ENCODE measurements around the gene TRIM36. TPM values are rescaled to one million over a fixed set of nuclear protein-coding genes. Genes with fewer than 3 reads are reported as not detected.

The TRIM36 gene
- total and polyA plus RNA-seq, 2 donors (not counting 1 experiment from before 2014, with no cell fraction given) = 0.22 to 1.6 TPM

- peak overlapping the region; percentile 92 for H3K4me3 Mint-ChIP-seq
- DNase-seq = no peak
- ChIA-PET POLR2A (no interaction called here), CTCF (no interaction called here)
- H3K27me3 Mint-ChIP-seq = peaks cover 61% of the 10 kb centered on the region
- Histone ChIP-seq H3K9ac (ENCODE audit: low read length) (peak overlapping the region; percentile 79), H3K36me3 (replicated peaks in 1 of 2; ENCODE audit: control extremely low read depth in 1 of 2, control insufficient read depth in 1 of 2, extremely low read depth in 1 of 2, insufficient read depth in 2 of 2, low read length in 1 of 2) (no peaks in the 10 kb centered on the region), H3K9me3 (ENCODE audit: control extremely low read depth in 1 of 3, control insufficient read depth in 2 of 3, insufficient read depth in 1 of 3, low read length in 2 of 3) (peaks cover 2 to 24% (median 12%) of the 10 kb centered on the region in 3 donors), H3K4me3 (ENCODE audit: control extremely low read depth in 1 of 5, extremely low read depth in 1 of 5, insufficient read depth in 1 of 5, low read depth in 2 of 5, low read length in 4 of 5) (peak overlapping the region in 4 of 5 experiments; percentile 35 to 89 (median 74)), H2AFZ (ENCODE audit: insufficient read depth, low read depth, low read length, poor library complexity, severe bottlenecking) (peak overlapping the region; percentile 78), H4K20me1 (ENCODE audit: control insufficient read depth, insufficient read depth, low read length, poor library complexity, severe bottlenecking) (no peaks in the 10 kb centered on the region), H3K4me2 (replicated peaks; ENCODE audit: low read depth, low read length, poor library complexity, severe bottlenecking) (peak overlapping the region; percentile 100), H3K4me1 (ENCODE audit: control insufficient read depth in 2 of 2, insufficient read depth in 2 of 2, low read length in 2 of 2) (peaks cover 20 to 21% of the 10 kb centered on the region in 2 donors), H3K27me3 (replicated peaks in 1 of 4; ENCODE audit: control extremely low read depth in 1 of 4, control insufficient read depth in 3 of 4, insufficient read depth in 4 of 4, low read length in 3 of 4) (peaks cover 0 to 49% (median 35%) of the 10 kb centered on the region in 4 experiments), H3K79me2 (ENCODE audit: control insufficient read depth, insufficient read depth, low read length) (no peaks in the 10 kb centered on the region), H3K27ac (ENCODE audit: low read length in 2 of 2) (no peak overlapping the region)
- intact Hi-C loops (cut with micrococcal nuclease) = loop anchor here (1.0 kb wide), 2 partner anchors 455 to 670 kb away; partner anchors contain the start of genes AP3S1, ATG12 and TMED7
- H3K27ac Mint-ChIP-seq = no peak overlapping the region
- peaks cover 14% of the 10 kb centered on the region for H3K4me1 Mint-ChIP-seq
- WGBS (ENCODE audit: insufficient coverage) = 0% methylated on average over 3 of the region's 16 CpGs
- TF ChIP-seq, protein P1, sequence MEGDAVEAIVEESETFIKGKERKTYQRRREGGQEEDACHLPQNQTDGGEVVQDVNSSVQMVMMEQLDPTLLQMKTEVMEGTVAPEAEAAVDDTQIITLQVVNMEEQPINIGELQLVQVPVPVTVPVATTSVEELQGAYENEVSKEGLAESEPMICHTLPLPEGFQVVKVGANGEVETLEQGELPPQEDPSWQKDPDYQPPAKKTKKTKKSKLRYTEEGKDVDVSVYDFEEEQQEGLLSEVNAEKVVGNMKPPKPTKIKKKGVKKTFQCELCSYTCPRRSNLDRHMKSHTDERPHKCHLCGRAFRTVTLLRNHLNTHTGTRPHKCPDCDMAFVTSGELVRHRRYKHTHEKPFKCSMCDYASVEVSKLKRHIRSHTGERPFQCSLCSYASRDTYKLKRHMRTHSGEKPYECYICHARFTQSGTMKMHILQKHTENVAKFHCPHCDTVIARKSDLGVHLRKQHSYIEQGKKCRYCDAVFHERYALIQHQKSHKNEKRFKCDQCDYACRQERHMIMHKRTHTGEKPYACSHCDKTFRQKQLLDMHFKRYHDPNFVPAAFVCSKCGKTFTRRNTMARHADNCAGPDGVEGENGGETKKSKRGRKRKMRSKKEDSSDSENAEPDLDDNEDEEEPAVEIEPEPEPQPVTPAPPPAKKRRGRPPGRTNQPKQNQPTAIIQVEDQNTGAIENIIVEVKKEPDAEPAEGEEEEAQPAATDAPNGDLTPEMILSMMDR (IDR thresholded peaks at IDR 0.05) = no peak
- TF ChIP-seq EZH2 (IDR thresholded peaks at IDR 0.05; ENCODE audit: borderline replicate concordance, insufficient read depth, low read depth, low read length, poor library complexity, severe bottlenecking) = no peak
- peaks cover 5% of the 10 kb centered on the region for H3K9me3 Mint-ChIP-seq (ENCODE audit: insufficient read depth)
- ATAC-seq (ENCODE audit: low read depth) = no peak
Observed at GRCh38 chr5:115170929-115171510, 1.3 kb upstream of the TRIM36 start.

Measured in B cell (primary cell).